Gastroesophageal sphincter (tissue), 2 donors: Measurements from ENCODE around the gene ITPR2.

Experiments used
- EP300 ChIP-seq: sonication (generic); formaldehyde crosslinking; IDR thresholded peaks from one replicate; pipeline ENCODE4 v1.6.1; 2017; ENCODE audit warnings: antibody characterized with exemption, mild to moderate bottlenecking
- POLR2A ChIP-seq, 2 donors: fragments of 450-650 bp; IDR thresholded peaks; one replicate each; pipeline ENCODE4 v1.6.1; 2017; ENCODE audit warnings: antibody characterized with exemption in 2 of 2, mild to moderate bottlenecking in 2 of 2, moderate library complexity in 1 of 2

GRCh38 chr12:26762186-26762585 is 70.8 kb downstream of the ITPR2 start:
- TF ChIP-seq EP300, result no peak
- no peak for TF ChIP-seq POLR2A (IDR thresholded peaks at IDR 0.05)
